Dendritic cell treated with granulocyte-macrophage colony-stimulating factor and Interleukin-4, amounts not matched to agents 40 ng/mL and 50 ng/mL, for 4 days (primary cell): ENCODE measurements around the gene TNFSF4.
A peak's percentile ranks its signal among the peaks of the same experiment; 100 is the strongest.

Source experiments
- H3K27ac Mint-ChIP-seq: one replicate; pipeline ENCODE4 v1.8.0; 2022; ENCODE audit warnings: mild to moderate bottlenecking, mixed read lengths
- H3K27me3 Mint-ChIP-seq: one replicate; pipeline ENCODE4 v1.8.0; 2022; ENCODE audit warnings: mild to moderate bottlenecking, mixed read lengths
- H3K36me3 Mint-ChIP-seq: one replicate; pipeline ENCODE4 v1.8.0; 2022; ENCODE audit warnings: low read depth, mixed read lengths
- H3K4me1 Mint-ChIP-seq: one replicate; pipeline ENCODE4 v1.8.0; 2022; ENCODE audit warnings: low read depth, mixed read lengths
- H3K4me3 Mint-ChIP-seq: one replicate; pipeline ENCODE4 v1.8.0; 2022; ENCODE audit warnings: mild to moderate bottlenecking, moderate library complexity, mixed read lengths
- H3K9me3 Mint-ChIP-seq: one replicate; pipeline ENCODE4 v1.8.0; 2022; ENCODE audit warnings: mixed read lengths
- intact Hi-C: fragments of 100-400 bp; cut with micrococcal nuclease; formaldehyde crosslinking; loops from one replicate; pipeline ENCODE4 v1.15.0; 2022

TNFSF4 gene

GRCh38 chr1:173224949-173225348, 17.8 kb upstream of the TNFSF4 start:
- intact Hi-C loops = no loop called here
- Mint-ChIP-seq H3K27me3 (no peaks in the 10 kb centered on the region), H3K4me1 (peaks cover 9% of the 10 kb centered on the region), H3K27ac (peak overlapping the region; percentile 9), H3K36me3 (no peaks in the 10 kb centered on the region), H3K9me3 (peaks cover 19% of the 10 kb centered on the region), H3K4me3 (no peak overlapping the region)

- no peaks in the 10 kb centered on the region for H3K36me3 Mint-ChIP-seq
- intact Hi-C loops = no loop called here
- no peaks in the 10 kb centered on the region for H3K27me3 Mint-ChIP-seq
- peaks cover 14% of the 10 kb centered on the region for H3K9me3 Mint-ChIP-seq
- H3K4me1 Mint-ChIP-seq = peaks cover 9% of the 10 kb centered on the region
- H3K27ac Mint-ChIP-seq = peak overlapping the region; percentile 9
- H3K4me3 Mint-ChIP-seq = no peak overlapping the region
Observed at GRCh38 chr1:173224280-173224892, 17.3 kb upstream of the TNFSF4 start.

- H3K4me3 Mint-ChIP-seq = no peak overlapping the region
- H3K9me3 Mint-ChIP-seq = no peaks in the 10 kb centered on the region
- H3K27ac Mint-ChIP-seq = no peak overlapping the region
- peaks cover 9% of the 10 kb centered on the region for H3K4me1 Mint-ChIP-seq
- H3K27me3 Mint-ChIP-seq = no peaks in the 10 kb centered on the region
- intact Hi-C loops = no loop called here
- H3K36me3 Mint-ChIP-seq = no peaks in the 10 kb centered on the region
Observed at GRCh38 chr1:173223031-173223380, 15.9 kb upstream of the TNFSF4 start.

GRCh38 chr1:173222149-173223030, 15.3 kb upstream of the TNFSF4 start:
- intact Hi-C loops = no loop called here
- Mint-ChIP-seq H3K4me1 (peaks cover 9% of the 10 kb centered on the region), H3K9me3 (no peaks in the 10 kb centered on the region), H3K36me3 (no peaks in the 10 kb centered on the region), H3K4me3 (no peak overlapping the region), H3K27ac (no peak overlapping the region), H3K27me3 (no peaks in the 10 kb centered on the region)

GRCh38 chr1:173220157-173220556, 13.0 kb upstream of the TNFSF4 start:
- no peak overlapping the region for H3K4me3 Mint-ChIP-seq
- no peaks in the 10 kb centered on the region for H3K9me3 Mint-ChIP-seq
- peaks cover 6% of the 10 kb centered on the region for H3K4me1 Mint-ChIP-seq
- no peaks in the 10 kb centered on the region for H3K36me3 Mint-ChIP-seq
- intact Hi-C loops = no loop called here
- H3K27ac Mint-ChIP-seq = no peak overlapping the region
- H3K27me3 Mint-ChIP-seq = peaks cover 2% of the 10 kb centered on the region

- peaks cover 7% of the 10 kb centered on the region for H3K4me1 Mint-ChIP-seq
- H3K36me3 Mint-ChIP-seq = no peaks in the 10 kb centered on the region
- intact Hi-C loops = no loop called here
- H3K9me3 Mint-ChIP-seq = no peaks in the 10 kb centered on the region
- peaks cover 2% of the 10 kb centered on the region for H3K27me3 Mint-ChIP-seq
- no peak overlapping the region for H3K4me3 Mint-ChIP-seq
- H3K27ac Mint-ChIP-seq = no peak overlapping the region
Observed at GRCh38 chr1:173213665-173214064, 6.5 kb upstream of the TNFSF4 start.

GRCh38 chr1:173212952-173213491, 5.9 kb upstream of the TNFSF4 start:
- Mint-ChIP-seq H3K27me3 (peaks cover 2% of the 10 kb centered on the region), H3K9me3 (no peaks in the 10 kb centered on the region), H3K27ac (no peak overlapping the region), H3K4me1 (peaks cover 7% of the 10 kb centered on the region), H3K36me3 (no peaks in the 10 kb centered on the region), H3K4me3 (no peak overlapping the region)
- intact Hi-C loops = no loop called here

- Mint-ChIP-seq H3K9me3 (no peaks in the 10 kb centered on the region), H3K36me3 (no peaks in the 10 kb centered on the region), H3K27me3 (peaks cover 7% of the 10 kb centered on the region), H3K4me1 (peaks cover 25% of the 10 kb centered on the region), H3K4me3 (no peak overlapping the region), H3K27ac (no peak overlapping the region)
- intact Hi-C loops = no loop called here
Observed at GRCh38 chr1:173210716-173211231, 3.6 kb upstream of the TNFSF4 start.

- H3K4me1 Mint-ChIP-seq = peaks cover 30% of the 10 kb centered on the region
- no peaks in the 10 kb centered on the region for H3K36me3 Mint-ChIP-seq
- intact Hi-C loops = no loop called here
- no peaks in the 10 kb centered on the region for H3K9me3 Mint-ChIP-seq
- no peak overlapping the region for H3K27ac Mint-ChIP-seq
- H3K4me3 Mint-ChIP-seq = no peak overlapping the region
- H3K27me3 Mint-ChIP-seq = peaks cover 11% of the 10 kb centered on the region
Observed at GRCh38 chr1:173210283-173210682, 3.2 kb upstream of the TNFSF4 start.

GRCh38 chr1:173208868-173209267, 1.7 kb upstream of the TNFSF4 start:
- H3K9me3 Mint-ChIP-seq = no peaks in the 10 kb centered on the region
- no peak overlapping the region for H3K27ac Mint-ChIP-seq
- peaks cover 33% of the 10 kb centered on the region for H3K4me1 Mint-ChIP-seq
- H3K36me3 Mint-ChIP-seq = no peaks in the 10 kb centered on the region
- intact Hi-C loops = loop anchor here (10.0 kb wide), 1 partner anchor 154 kb away; the partner anchor contains the start of gene TNFSF18
- no peak overlapping the region for H3K4me3 Mint-ChIP-seq
- peaks cover 14% of the 10 kb centered on the region for H3K27me3 Mint-ChIP-seq

GRCh38 chr1:173208146-173208545, 1.0 kb upstream of the TNFSF4 start:
- H3K4me1 Mint-ChIP-seq = peaks cover 33% of the 10 kb centered on the region
- H3K27ac Mint-ChIP-seq = no peak overlapping the region
- H3K36me3 Mint-ChIP-seq = no peaks in the 10 kb centered on the region
- H3K4me3 Mint-ChIP-seq = no peak overlapping the region
- H3K27me3 Mint-ChIP-seq = peaks cover 14% of the 10 kb centered on the region
- no peaks in the 10 kb centered on the region for H3K9me3 Mint-ChIP-seq
- intact Hi-C loops = loop anchor here (10.0 kb wide), 1 partner anchor 153 kb away; the partner anchor contains the start of gene TNFSF18

- Mint-ChIP-seq H3K4me3 (no peak overlapping the region), H3K36me3 (no peaks in the 10 kb centered on the region), H3K27me3 (peaks cover 17% of the 10 kb centered on the region), H3K4me1 (peaks cover 30% of the 10 kb centered on the region), H3K27ac (no peak overlapping the region), H3K9me3 (no peaks in the 10 kb centered on the region)
- intact Hi-C loops = loop anchor here (2.0 to 10.0 kb wide), 2 partner anchors 151 to 209 kb away; partner anchors contain the start of gene TNFSF18
Observed at GRCh38 chr1:173205146-173206051, 1.7 kb downstream of the TNFSF4 start.

GRCh38 chr1:173204693-173205092, 2.4 kb downstream of the TNFSF4 start:
- Mint-ChIP-seq H3K36me3 (no peaks in the 10 kb centered on the region), H3K9me3 (no peaks in the 10 kb centered on the region), H3K27ac (no peak overlapping the region), H3K4me3 (no peak overlapping the region), H3K27me3 (peaks cover 17% of the 10 kb centered on the region), H3K4me1 (peaks cover 26% of the 10 kb centered on the region)
- intact Hi-C loops = loop anchor here (5.0 to 10.0 kb wide), 2 partner anchors 150 to 182 kb away; partner anchors contain the start of gene TNFSF18
